GM19452 (cell line): ENCODE data around the gene RNU6-9.
"Not testable (repeated sequence)": the region's sequence is repeated elsewhere in the genome, so short reads cannot be mapped to it uniquely, and the experiment has no call there.

Experiments
- ATAC-seq: cut with Tn5 transposase; IDR thresholded peaks from one replicate; pipeline ENCODE4 v1.9.1; 2021; ENCODE audit not compliant: unreplicated experiment

RNU6-9 gene

DNA sequence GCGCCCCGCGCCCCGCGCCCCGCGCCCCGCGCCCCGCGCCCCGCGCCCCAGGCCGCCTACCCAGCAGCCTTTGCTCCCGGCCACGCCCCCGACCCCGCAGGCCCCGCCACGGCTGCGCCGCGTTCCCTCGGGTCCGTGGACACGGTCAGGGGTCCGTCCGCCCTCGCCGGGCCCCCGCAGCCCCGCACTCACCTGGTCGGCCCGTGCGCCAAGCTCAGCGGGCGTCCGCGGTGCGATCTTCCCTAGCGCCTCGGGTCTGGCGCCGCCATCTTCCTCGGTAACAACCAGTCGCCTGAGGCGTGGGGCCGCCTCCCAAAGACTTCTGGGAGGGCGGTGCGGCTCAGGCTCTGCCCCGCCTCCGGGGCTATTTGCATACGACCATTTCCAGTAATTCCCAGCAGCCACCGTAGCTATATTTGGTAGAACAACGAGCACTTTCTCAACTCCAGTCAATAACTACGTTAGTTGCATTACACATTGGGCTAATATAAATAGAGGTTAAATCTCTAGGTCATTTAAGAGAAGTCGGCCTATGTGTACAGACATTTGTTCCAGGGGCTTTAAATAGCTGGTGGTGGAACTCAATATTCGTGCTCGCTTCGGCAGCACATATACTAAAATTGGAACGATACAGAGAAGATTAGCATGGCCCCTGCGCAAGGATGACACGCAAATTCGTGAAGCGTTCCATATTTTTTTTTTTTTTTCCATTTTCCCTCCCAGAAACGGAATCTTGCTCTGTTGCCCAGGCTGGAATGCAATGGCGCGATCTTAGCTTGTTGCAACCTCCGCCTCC lies at the start of gene RNU6-9, which contains the start of gene MED16:
Gene RNU6-9, plus strand, starts transcription at position 591 of the 796 bp plus-strand sequence.
Gene MED16, minus strand, starts transcription at position 294 of the 796 bp plus-strand sequence. CDS start 2,056 bp downstream, outside the sequence.
- ATAC-seq: peak; percentile 87

DNA sequence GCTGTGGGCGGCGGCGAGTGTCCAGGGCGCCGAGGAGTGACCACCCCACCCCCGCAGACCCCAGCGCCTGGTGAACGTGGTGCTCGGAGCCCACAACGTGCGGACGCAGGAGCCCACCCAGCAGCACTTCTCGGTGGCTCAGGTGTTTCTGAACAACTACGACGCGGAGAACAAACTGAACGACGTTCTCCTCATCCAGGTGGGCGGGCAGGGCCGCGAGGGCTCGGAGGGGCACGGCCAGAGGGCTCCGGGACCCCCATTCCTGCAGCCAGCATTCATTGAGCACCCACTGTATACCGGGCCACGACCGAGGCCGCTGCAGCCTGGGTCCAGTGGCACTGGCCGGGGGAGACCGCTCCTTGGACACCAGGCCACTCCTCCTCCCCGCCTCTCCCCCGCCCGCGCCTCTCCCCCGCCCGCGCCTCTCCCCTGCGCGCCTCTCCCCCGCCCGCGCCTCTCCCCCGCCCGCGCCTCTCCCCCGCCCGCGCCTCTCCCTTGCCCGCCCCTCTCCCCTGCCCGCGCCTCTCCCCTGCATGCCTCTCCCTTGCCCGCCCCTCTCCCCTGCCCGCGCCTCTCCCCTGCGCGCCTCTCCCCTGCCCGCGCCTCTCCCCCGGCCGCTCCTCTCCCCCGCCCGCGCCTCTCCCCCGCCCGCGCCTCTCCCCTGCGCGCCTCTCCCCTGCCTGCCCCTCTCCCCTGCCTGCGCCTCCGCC lies 49.3 kb upstream of the RNU6-9 start:
- ATAC-seq: no peak

- ATAC-seq: no peak
Measured at GRCh38 chr19:844546-844971, 48.7 kb upstream of the RNU6-9 start.

- ATAC-seq: no peak
Measured at GRCh38 chr19:845707-846521, 47.4 kb upstream of the RNU6-9 start.

DNA sequence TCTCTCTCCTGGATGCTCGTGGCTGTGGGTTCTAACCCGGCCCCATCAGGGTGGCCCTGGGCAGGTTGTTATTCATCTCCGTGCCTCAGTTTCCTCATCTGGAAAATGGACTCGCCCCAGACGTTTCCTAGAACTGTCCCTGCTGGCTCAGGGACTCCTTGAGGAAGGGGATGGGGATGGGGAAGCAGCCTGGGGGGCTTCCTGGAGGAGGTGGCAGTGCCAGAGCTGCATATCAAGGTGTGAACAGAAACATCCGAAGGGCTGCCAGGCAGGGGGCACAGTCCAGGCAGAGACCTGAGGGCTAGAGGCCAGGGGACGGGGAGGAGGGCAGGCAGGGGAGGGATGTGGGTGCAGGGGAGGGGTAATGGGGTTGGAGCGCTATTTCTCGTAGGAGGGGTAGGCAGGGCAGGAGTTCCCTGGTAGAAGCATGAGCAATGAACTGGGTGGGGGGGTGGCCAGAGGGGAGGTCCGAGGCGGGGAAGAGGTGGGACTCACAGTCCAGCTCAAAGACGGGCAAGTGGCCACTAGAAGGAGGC lies 44.8 kb upstream of the RNU6-9 start:
- ATAC-seq: no peak

DNA sequence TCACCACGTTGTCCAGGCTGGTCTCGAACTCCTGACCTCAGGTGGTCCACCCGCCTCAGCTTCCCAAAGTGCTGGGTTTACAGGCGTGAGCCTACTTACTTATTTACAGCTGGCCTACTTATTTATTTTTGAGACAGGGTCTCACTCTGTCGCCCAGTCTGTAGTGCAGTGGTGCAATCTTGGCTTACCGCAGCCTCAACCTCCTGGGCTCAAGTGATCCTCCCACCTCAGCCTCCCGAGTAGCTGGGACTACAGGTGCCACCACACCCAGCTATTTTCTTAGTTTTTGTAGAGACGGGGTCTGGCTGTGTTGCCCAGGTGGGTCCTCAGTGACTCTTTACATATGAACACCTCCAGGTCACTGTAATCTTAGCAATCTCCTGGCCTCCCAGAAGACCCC lies 44.1 kb upstream of the RNU6-9 start:
- ATAC-seq: not testable (repeated sequence)

GRCh38 chr19:850221-850978 lies 42.9 kb upstream of the RNU6-9 start:
- no peak for ATAC-seq

DNA sequence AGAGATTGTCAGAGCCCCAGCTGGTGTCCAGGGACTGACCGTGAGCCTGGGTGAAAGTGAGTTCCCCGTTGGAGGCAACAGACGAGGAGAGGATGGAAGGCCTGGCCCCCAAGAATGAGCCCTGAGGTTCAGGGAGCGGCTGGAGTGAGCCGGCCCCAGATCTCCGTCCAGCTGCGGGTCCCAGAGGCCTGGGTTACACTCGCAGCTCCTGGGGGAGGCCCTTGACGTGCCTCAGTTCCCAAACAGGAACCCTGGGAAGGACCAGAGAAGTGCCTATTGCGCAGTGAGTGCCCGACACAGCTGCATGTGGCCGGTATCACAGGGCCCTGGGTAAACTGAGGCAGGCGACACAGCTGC lies 42.3 kb upstream of the RNU6-9 start:
- ATAC-seq: no peak

DNA sequence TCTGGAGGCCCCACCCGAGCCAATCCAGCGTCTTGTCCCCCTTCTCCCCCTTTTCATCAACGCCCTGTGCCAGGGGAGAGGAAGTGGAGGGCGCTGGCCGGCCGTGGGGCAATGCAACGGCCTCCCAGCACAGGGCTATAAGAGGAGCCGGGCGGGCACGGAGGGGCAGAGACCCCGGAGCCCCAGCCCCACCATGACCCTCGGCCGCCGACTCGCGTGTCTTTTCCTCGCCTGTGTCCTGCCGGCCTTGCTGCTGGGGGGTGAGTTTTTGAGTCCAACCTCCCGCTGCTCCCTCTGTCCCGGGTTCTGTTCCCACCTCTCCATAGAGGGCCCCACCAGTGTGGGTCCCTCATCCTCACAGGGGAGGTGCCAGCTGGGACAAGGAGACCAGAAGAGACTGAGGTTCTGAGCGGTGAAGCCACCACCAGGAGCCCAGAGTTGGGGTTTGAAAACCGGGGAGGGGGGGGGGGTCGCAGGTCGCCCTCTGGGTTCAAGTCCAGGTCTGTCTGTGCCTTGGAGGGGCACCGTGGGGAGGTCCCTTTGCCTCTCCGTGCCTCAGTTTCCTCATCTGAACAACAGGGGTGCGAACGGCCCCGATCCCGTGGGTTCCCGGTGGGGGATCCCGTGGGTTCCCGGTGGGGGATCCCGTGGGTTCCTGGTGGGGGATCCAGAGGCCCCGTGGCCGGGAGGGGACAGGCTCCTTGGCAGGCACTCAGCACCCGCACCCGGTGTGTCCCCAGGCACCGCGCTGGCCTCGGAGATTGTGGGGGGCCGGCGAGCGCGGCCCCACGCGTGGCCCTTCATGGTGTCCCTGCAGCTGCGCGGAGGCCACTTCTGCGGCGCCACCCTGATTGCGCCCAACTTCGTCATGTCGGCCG lies 40.9 kb upstream of the RNU6-9 start, which contains the start of gene ELANE:
Gene ELANE, plus strand, starts transcription at position 168 of the 878 bp plus-strand sequence. Its CDS starts 26 bp downstream, at position 194.
- no peak for ATAC-seq

- no peak for ATAC-seq
Measured at GRCh38 chr19:853014-853585, 40.2 kb upstream of the RNU6-9 start.

GRCh38 chr19:853614-854220 lies 39.6 kb upstream of the RNU6-9 start:
- not testable (repeated sequence) for ATAC-seq

- no peak for ATAC-seq
Measured at GRCh38 chr19:854549-854948, 38.7 kb upstream of the RNU6-9 start.

DNA sequence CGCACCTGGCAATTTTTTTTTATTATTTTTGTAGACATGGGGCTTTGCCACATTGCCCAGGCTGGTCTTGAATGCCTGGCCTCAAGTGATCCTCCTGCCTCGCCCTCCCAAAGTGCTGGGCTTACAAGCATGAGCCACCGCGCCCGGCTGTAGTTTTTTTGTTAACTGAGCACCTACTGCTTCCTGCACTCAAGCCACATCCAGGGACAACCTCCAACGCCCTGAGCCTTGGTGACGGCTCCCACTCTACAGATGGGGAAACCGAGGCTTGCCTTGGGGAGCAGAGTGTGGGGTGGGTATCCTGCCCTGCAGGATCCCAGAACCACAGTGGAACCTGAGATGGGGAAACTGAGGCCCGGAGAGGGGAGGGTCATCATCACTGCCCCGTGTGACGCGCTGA lies 38.1 kb upstream of the RNU6-9 start:
- ATAC-seq: no peak

GRCh38 chr19:855566-856120 lies 37.6 kb upstream of the RNU6-9 start:
- ATAC-seq: no peak

GRCh38 chr19:858284-858683 lies 35.0 kb upstream of the RNU6-9 start:
- no peak for ATAC-seq

GRCh38 chr19:858868-859843 lies 34.1 kb upstream of the RNU6-9 start, which contains the start of gene CFD:
TSS of gene CFD (plus strand) at chr19:859664. CDS start at chr19:859690, 26 bp downstream.
- no peak for ATAC-seq
